Activated gamma-delta T cell treated with Interleukin-2 at 50 U/mL for 16 hours (primary cell): ENCODE data around the gene SLC24A3.

Experiments used
- DNase-seq: peaks from one replicate; pipeline ENCODE4 v3.0.0-alpha.2; 2020

The SLC24A3 gene

GRCh38 chr20:19274001-19274400, 61.6 kb downstream of the SLC24A3 start:
- no peak for DNase-seq

- DNase-seq: no peak
These were observed 62.1 kb downstream of the SLC24A3 start for GRCh38 chr20:19274412-19275015.

GRCh38 chr20:19275038-19275629, 62.7 kb downstream of the SLC24A3 start:
- no peak for DNase-seq

- DNase-seq: no peak
These were observed 63.2 kb downstream of the SLC24A3 start for GRCh38 chr20:19275630-19276071.

- no peak for DNase-seq
These were observed 64.9 kb downstream of the SLC24A3 start for GRCh38 chr20:19277381-19277780.

GRCh38 chr20:19283490-19284025, 71.1 kb downstream of the SLC24A3 start:
- no peak for DNase-seq

GRCh38 chr20:19284400-19285178, 72.1 kb downstream of the SLC24A3 start:
- no peak for DNase-seq

GRCh38 chr20:19285436-19285835, 73.0 kb downstream of the SLC24A3 start:
- DNase-seq: no peak

- DNase-seq: no peak
These were observed 75.6 kb downstream of the SLC24A3 start for GRCh38 chr20:19288061-19288460.

GRCh38 chr20:19288636-19289035, 76.2 kb downstream of the SLC24A3 start:
- DNase-seq: no peak

- DNase-seq: no peak
These were observed 77.0 kb downstream of the SLC24A3 start for GRCh38 chr20:19289451-19289850.

- no peak for DNase-seq
These were observed 78.8 kb downstream of the SLC24A3 start for GRCh38 chr20:19291024-19291817.

- no peak for DNase-seq
These were observed 79.3 kb downstream of the SLC24A3 start for GRCh38 chr20:19291818-19292132.

- no peak for DNase-seq
These were observed 79.8 kb downstream of the SLC24A3 start for GRCh38 chr20:19292254-19292653.

- no peak for DNase-seq
These were observed 82.6 kb downstream of the SLC24A3 start for GRCh38 chr20:19295076-19295475.

GRCh38 chr20:19298652-19299051, 86.2 kb downstream of the SLC24A3 start:
- DNase-seq: no peak

- DNase-seq: no peak
These were observed 88.0 kb downstream of the SLC24A3 start for GRCh38 chr20:19300395-19300794.

GRCh38 chr20:19301142-19301541, 88.7 kb downstream of the SLC24A3 start:
- DNase-seq: no peak

GRCh38 chr20:19301843-19302242, 89.4 kb downstream of the SLC24A3 start:
- no peak for DNase-seq

GRCh38 chr20:19302714-19303113, 90.3 kb downstream of the SLC24A3 start:
- DNase-seq: no peak

- DNase-seq: no peak
These were observed 91.9 kb downstream of the SLC24A3 start for GRCh38 chr20:19304389-19304788.

GRCh38 chr20:19304886-19305415, 92.5 kb downstream of the SLC24A3 start:
- DNase-seq: no peak

GRCh38 chr20:19308146-19308545, 95.7 kb downstream of the SLC24A3 start:
- no peak for DNase-seq
